Activated CD8-positive, alpha-beta memory T cell treated with anti-CD3 and anti-CD28 coated beads for 48 hours (primary cell): ENCODE measurements around the gene LDLRAD3.
"Not testable (repeated sequence)": the region's sequence is repeated elsewhere in the genome, so short reads cannot be mapped to it uniquely, and the experiment has no call there.

Experiments
- DNase-seq, 3 experiments: peaks; one replicate each; pipeline ENCODE4 v3.0.0-alpha.2; 2020; ENCODE audit warnings: low read depth in 2 of 3, low spot score in 2 of 3

Gene LDLRAD3

DNA sequence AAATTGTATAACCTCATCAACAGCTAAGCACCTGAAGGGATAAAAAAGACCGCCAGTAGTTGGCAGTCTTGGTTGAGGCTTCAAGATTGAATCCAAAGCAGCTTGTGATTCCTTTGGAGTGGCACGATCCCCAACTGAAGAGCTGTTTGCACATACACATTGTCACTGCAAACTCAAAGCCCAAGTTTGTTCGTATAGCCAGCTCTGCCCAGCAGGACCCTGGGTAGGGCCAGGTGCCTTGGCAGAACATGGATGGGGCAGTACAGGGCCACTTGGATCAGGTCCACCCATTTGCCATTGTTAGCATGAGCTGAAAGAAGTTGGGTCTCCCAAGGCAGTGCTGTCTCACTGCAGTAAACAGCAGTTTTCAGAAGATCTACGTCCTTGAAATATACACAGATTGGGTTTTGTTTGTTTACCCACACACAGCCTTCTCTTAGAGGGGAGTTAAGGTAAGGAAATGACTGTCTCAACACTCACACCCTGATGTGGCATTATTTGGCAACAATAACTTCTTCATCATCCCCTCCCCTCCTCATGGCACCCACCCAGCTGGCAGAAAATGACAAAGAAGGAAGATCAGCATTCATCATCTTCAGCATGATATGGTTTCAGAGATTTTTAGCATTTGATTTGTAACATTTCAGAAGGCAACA is 212.4 kb downstream of the LDLRAD3 start:
- DNase-seq = no peak

DNA sequence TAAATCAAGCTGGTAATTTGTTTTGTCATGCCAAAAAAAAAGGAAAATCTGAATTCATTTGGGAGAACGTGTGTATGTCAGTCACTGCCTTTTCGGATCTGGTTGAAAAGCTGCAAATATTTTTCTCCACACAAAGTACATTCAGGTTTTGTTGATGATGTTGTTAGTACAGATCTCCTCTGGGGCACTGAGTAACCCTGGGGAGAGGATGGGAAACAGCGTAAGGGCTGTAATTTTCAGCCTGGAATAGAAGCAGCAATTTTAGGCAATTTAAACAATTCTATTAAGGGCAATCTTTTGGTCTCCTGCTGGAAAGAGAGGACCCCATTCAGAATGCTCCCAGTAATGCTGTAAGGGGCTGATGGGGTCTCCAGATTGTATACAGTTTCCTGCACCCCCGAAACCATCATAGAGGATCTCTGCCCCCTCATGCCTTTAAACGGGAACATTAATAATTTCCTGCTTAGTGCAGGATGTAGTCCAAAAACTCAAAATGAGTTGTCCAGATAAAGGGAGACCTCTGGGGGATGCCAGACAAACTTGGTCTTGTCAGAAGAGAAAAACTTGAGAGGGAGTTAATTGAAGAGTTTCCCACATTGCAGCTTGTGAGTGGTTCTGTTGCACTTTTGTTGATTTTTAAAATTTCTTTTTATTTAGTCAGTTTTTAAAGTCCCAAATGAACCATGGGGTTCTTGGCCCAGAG is 213.1 kb downstream of the LDLRAD3 start:
- no peak for DNase-seq

DNA sequence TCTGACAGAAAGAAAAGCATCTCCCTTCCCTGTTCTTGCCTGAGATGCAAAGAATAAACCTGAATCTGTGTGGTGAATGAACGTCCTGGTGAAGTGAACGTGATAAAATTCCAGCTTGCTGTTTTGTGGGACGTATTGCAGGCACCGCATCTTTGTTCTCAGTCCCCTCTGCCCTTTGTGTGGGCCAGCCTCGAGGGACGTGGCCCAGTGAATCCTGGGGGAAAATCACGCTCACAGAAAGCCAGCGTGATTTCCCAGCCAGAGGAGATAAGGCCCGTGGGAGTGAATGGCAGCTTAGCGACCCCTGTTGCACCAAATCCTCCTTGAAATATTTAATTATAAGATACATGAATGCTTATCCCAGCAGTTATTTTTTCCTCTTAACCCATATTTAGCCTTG is 216.2 kb downstream of the LDLRAD3 start:
- no peak for DNase-seq

DNA sequence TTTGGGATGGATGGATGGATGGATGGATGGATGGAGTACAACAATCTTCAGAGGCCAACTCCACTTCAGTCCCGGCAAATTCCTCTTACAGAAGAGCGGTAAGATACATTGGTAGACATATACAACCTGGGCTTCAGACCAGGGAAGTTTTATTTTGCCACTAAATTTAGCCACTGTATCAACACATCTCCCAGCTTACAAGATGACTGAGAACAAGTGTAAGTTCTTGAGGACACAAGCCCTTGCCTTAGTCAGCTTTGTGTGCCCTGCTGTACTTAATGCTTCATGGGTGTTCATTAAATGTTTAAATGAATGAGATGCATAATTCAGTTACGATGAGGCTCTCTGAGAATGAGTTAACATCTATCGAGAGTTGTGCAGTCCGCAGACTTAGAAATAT is 217.7 kb downstream of the LDLRAD3 start:
- DNase-seq = no peak

DNA sequence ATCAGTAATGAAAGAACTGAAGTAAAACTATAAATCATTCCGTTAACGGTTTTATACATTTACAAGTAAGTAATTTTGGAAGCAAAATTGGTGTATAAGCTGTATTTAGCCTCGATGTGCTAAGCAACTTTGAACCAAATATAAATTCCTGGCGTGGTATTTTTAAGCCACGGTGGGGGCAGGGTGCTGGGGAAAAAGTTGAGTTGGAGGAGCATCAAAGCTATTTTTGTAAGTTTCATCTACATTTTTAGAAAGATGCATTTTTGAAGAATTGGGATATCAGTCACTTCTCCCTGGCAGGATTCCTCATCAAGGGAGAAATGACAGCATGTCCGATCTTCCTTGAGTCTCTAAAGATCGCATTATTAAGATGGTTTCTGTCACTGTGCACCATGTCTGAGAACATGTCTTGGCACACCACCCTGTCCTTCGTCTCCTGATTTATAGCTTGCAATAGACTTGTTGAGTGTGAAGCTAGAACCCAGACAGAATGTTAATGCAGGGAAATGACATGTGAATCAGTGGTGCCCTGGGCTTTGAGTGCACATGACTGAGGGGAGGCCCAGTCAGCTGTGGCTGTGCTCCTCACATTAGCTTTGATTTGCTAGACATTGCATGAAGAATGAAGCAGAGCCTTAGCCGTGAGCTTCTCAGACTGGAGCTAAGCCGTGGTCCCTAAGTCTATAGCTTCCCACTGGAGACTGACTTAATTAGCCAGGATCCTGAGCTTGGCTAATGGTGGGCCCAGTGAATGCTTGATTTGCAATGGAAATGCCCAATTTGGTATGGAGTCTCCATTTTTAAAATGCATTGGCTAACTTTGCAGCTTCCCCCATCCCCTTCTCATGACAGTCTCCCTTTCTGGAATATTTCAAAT is 218.4 kb downstream of the LDLRAD3 start:
- DNase-seq = no peak

DNA sequence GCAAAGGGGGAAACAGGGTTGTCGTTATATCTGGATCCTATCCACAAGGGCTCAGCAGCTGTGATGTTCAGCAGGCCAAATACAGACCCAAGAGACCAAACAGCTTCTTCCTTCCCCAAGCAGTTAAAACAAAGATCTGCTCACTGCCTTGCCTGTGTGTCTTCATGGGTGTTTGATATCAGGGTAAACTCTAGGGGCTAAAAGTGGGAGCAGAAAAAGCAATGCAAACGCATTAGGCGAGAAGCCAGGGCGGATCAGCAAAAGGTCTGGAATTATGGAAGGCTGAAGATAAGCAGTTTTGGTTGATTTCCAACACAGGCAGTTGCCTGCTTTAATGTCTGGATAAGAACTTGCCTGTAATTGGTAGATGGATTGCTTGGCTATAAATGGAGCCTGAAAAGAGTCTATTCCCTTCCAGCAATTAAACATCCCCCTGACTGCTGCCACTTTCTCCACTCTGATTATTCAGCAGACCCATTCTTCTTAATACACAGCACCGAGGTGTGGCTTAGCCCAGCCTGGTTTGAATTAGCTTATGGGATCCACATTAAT is 219.1 kb downstream of the LDLRAD3 start:
- no peak for DNase-seq

DNA sequence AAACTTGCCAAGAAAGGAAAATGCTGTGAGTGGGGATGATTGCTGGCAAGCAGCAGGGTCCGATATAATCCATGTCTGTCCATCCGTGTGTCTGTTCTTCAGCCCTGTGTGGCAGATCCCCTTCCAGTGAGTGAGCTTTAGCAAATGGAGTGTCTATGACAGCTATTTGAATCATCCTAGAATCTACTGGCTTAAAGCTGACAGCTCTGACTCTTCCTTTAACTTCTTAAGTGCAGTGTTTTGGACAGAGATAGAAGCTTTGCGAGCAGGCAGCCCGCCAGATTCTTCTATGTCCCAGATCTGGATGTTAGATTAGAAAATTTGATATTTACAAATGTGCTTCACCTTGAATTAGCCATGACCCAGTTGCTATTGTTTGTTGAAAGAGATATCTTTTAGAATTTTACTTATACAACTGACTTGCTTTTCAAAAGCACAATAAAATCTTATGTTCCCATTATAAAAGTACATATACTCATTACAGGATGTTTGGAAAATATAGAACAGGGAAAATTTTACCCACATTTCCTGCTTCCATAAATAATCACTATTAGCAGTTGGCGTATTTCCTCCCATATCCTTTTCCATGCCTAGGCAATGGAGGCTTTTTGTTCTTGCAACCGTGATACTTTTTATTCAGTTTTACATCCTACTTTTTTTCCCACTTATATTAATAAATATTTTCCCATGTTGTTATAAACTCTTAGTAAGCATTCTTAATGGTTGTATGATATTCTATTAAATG is 220.8 kb downstream of the LDLRAD3 start:
- no peak for DNase-seq

DNA sequence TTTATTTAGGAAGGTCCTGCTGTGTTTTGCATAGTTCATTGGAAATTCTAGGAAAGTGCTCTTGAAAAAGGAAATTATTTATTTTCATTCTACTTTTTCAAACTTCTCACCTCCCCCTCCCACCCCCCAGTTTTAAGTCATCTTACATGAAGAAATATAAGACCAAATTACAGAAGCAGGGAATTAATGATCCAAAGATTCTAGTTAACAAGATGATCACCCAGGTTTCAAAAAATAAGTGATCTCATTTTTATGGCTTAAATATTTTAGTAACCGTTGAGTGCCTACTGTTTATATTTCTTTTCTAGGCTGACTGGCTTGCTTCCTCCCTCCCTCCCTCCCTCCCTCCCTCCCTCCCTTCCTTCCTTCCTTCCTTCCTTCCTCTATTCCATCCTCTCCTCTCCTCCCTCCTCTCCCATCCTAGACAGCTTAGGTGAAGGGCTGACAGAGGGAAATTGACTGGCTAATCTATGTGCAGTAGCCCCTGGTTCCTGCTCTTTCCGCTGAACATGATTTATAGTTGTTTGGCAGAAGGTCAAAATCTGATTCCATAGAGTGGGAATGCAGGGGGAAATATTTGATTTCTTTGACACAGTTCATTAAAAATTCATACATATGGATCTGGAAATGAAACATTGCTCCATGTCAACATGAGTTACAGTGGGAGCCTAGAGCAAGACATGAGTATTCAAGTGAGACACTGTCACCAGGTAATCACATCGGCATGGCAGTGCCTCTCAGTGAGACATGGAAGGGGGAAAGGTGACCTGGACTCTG is 221.9 kb downstream of the LDLRAD3 start:
- DNase-seq = no peak

DNA sequence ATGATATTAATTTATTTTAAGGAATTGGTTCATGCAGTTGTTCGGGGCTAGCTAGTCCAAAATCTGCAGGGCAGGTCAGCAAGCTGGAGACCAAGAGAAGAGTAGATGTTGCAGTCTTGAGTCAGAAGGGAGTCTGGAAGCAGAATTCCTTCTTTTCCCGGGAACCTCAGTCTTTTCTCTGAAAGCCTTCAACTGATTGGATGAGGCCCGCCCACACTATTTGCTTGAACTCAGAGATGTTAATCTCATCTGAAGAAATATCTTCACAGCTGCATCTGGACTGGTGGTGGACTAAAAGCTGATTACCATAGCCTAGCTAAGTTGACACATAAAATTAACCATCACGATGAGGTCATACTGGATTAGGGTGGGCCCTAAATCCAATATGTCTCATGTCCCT is 223.2 kb downstream of the LDLRAD3 start:
- DNase-seq = no peak

DNA sequence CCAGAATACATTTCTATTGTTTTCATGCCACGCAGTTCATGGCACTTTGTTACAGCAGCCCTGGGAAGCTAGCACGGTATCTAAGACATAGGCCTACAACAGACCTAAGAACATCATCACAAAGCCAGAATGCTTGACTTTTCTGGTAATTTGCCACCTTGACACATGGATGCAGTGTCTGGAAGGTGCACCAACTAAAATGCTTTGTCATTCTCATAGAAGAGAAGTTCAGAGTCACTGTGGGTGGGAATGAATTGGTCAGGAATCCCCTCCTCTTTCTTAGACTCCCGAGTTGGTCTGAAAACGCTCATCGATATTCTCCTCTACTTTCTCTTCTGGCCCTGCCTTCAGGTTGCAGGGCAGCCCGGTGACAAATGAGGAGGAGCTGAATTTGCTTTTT is 223.9 kb downstream of the LDLRAD3 start:
- no peak for DNase-seq

DNA sequence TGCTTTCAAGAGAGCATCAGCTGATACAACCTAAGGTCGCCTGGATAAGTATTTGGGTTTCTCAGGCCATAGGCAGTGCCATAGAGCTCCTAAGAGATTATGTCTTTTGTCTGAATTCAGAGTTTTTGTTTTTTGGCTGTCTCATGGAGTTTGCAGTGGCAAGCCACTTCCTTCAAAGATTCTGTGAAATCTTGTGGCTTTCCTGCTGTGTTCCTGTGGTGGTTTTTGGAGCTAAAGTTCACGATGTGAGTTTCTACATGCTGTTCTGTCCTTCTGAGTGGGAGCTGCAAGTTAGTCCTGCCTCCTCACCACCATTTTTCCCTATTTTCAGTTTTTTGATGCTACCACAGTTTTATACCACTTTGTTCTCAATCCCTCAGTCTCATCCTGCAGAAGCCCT is 234.0 kb downstream of the LDLRAD3 start:
- no peak for DNase-seq

DNA sequence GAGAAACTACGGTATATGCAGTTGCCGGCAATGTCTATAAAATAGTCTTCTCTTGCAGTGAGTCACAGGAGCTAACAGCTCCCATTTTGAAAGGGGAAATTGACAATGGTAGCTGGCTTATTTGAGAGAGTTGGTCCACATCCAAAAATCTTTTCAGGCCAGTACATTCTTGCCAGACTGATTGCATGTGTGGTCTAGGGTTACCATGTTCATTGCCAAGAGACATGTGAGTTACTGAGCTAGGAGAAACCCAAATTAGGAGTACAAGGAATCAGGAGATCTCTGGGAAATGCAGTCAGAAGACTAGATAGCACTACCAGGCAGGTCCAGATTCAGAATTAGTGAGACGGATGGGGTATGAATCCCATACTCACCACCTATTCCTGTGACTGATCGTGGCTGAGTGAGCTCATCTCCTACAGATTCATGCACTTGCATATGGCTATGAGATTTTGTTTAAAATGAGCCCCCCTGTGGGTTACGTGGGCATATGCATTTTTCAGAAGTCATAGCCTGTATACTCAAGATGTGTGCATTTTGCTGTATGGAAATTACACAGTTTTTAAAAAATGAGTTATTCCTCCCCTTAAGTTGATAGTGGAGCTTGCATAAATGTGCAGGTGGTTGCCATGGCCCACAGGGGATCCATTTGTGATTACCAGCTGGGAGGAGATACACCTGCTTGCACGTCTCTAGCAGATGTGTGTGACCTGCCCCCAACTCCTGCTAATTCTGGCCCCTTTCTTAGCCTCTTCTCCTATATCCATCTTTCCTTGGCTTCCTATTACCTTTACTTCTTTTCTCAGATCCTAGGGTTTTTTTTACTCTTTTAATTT is 242.7 kb downstream of the LDLRAD3 start:
- DNase-seq = no peak

DNA sequence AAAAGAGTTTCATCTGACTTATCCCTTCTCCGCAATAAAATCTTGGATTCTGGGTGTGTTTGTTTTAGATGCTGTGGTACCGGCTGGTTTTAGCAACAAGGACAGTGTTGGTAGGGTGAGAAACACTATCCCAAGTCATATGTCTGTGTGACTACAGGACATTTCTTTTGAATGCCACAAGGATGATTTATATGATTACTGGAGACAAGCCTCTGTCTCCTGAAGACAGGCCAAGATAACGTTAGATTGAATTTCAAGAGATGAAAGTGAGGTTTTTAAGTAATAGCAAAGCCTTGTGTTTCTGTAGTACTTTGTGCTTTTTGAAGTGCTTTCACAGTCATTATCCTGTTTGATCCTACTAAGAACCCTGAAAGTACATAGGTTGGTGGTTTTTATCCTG is 243.8 kb downstream of the LDLRAD3 start:
- DNase-seq = no peak

DNA sequence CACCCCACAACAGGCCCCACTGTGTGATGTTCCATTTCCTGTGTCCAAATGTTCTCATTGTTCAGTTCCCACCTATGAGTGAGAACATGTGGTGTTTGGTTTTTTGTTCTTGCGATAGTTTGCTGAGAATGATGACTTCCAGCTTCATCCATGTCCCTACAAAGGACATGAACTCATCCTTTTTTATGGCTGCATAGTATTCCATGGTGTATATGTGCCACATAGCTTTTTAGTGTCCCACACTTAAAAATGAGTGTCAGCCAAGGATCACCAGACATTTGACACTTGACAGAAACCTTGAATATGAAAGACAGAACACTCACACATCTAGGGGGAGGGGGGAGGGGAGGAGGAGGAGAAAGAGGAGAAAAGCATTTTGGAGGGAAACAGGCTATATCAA is 245.9 kb downstream of the LDLRAD3 start:
- DNase-seq = not testable (repeated sequence)

DNA sequence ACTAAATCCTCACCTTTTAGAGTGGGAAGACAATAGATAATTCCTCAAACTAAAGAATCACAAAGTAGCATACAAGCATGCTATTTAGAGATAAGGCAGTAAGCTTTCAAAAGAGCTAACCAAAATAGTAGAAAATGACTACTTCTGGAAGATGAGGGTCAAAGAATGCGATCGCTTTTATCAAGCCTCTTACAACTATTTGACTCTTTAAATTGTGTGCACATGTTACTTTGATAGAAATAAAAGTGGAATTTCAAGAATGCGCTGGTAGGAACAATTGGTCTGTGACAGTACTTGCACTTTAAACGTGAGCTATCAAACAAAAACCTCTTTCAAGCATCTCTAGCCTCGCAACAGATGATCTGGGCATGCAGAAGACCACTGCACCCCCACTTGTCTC is 248.1 kb downstream of the LDLRAD3 start:
- no peak for DNase-seq

DNA sequence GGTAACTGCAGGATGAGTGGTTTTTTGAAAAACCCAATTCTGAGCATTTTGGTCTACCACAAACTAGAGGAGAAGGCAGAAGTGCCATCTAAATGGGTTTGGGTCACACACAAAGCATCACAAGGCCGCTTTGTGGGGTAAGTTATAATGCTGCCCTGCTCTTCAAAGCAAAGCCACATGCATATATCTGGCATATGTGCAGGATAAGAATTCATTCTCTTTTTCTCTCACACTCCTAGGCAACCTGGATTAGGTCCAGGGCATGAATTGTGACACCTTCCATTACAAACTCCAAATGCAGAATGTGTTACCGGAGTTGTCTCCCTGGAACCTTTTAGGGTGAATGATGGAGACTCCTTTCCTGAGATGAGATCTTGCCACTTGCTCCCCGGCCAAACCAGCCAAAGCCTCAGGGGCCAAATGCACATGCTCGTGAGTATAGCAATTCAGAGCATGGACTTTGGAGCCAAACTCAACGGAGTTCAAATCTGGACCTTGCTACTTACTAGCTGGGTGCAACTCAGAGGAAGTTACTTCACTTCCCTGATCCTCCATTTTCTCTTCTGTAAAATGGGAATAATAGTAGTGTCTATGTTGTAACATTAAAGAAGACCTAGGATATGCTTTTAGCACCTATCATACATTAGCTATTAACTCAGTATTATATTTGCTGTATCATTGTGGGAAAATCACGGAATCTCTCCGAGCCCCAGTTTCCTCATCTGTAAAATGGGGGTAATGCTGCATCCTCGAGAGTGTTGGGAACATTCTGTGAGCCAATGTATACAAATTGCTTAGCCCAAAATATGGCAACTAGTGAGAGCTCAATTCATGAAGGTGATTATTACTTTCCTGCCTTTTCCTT is 248.8 kb downstream of the LDLRAD3 start:
- DNase-seq = no peak

DNA sequence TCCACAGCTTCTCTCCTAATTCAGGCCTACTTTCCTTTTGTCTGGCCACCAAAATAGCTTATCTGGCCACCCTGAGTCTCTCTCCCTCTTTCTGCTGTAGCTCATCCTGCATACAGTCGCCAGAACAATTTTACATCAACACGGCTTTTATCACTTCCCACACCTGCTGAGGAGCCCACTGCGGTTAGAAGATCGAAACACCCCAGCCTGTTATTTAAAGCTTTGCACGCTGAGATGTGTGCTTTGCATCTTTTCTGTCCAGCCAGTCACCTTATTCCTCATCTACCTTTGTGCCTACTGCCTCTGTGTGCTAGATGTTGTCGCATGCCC is 249.4 kb downstream of the LDLRAD3 start:
- no peak for DNase-seq

DNA sequence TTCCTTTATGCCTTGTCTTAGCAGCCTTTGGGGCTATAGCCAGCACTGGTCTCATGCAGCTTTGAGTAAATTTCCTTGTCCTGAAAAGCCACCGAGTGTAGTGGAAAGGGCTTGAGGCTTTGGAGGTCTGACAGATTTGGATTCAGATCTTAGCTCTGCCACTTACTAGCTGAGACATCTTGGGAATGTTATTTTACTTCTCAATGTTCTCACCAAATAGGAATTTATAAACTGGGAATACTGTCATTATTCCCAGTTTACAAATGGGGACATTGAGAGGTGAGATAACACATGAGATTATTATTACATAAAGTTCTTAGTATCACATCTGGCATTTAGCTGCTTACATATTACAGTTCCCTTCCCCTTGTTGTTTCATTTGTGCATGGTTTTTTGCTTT is 249.9 kb downstream of the LDLRAD3 start:
- no peak for DNase-seq
